Measurements from ENCODE around the gene MPZL2.
A peak's percentile ranks its signal among the peaks of the same experiment; 100 is the strongest.

The MPZL2 gene

DNA sequence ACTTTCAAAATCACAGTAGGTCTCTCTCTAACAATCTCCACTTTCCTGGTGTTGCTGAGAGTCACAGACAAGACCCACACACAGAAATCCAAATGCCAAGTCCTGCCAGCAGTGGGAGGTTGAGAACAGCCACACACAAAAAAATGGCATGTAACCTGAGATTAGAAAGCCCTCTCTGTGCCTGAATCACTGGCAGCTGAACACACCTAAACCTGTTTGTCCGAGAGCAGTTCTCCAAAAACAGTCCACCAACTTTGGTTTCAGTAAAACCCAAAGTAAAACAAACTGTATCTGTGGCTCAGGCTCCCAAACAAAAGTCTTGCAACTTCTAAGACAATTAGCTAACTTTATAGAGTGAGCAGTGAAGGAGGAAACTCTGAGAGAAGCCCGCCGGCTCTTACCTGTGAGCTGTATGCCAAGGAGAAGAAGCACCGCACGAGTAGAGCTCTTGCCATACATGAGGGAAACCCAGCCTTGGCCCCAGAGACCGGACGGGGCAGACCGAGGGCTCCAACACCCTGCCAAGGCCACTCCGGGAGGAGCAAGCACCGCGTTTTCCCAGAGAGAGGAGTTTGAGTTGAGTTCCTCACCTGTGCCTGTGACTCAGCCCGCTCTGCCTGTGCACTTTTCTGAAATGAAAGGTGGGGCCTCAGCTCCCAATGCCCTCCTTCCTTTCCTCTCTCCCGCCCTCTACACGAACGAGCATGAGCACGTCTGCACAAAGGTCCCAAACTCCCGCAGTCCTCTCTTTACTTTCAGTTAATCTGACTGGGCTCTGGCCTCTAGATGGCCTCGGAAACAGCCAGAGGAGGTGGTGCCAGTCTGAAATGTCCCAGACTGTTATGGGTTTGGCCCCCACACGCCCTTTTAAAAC is at the start of gene MPZL2:
Gene MPZL2, minus strand, starts transcription at position 603 of the 874 bp plus-strand sequence. Its CDS starts 144 bp downstream, at position 459.
- Mint-ChIP-seq H3K4me1 (peaks cover 16% of the 10 kb centered on the region), H3K27me3 (ENCODE audit: low read depth) (peaks cover 83% of the 10 kb centered on the region), H3K36me3 (ENCODE audit: low read depth) (no peaks in the 10 kb centered on the region), H3K27ac (peak within 1 kb of the TSS; percentile 76 to 89 (median 85)), H3K9me3 (no peaks in the 10 kb centered on the region), H3K4me3 (peak within 1 kb of the TSS; percentile 70 to 83 (median 74))
- TF ChIP-seq, protein P1, sequence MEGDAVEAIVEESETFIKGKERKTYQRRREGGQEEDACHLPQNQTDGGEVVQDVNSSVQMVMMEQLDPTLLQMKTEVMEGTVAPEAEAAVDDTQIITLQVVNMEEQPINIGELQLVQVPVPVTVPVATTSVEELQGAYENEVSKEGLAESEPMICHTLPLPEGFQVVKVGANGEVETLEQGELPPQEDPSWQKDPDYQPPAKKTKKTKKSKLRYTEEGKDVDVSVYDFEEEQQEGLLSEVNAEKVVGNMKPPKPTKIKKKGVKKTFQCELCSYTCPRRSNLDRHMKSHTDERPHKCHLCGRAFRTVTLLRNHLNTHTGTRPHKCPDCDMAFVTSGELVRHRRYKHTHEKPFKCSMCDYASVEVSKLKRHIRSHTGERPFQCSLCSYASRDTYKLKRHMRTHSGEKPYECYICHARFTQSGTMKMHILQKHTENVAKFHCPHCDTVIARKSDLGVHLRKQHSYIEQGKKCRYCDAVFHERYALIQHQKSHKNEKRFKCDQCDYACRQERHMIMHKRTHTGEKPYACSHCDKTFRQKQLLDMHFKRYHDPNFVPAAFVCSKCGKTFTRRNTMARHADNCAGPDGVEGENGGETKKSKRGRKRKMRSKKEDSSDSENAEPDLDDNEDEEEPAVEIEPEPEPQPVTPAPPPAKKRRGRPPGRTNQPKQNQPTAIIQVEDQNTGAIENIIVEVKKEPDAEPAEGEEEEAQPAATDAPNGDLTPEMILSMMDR (IDR thresholded peaks at IDR 0.05; ENCODE audit: unreplicated experiment in 3 of 3) = no peak

DNA sequence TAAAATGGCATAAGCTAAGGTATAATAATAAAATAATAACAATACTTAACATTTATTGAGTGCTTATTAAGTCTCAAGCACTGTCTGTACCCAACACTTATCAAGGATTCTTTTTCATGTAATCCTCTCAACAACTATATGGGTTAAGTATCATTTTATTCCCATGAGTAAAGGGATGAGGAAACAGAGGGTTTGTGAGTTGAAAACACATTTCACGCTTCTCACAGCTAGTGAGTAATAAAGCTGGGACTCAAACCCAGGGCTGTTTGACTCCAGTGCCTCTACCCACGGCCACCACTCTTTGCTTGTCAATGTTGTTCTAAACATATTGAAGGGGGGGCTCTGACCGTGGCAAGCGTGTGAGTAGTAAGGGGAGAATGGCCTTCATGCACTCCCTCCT is 49.1 kb upstream of the MPZL2 start:
- Mint-ChIP-seq H3K36me3 (ENCODE audit: low read depth) (no peaks in the 10 kb centered on the region), H3K27me3 (ENCODE audit: low read depth) (peaks cover 14% of the 10 kb centered on the region), H3K4me3 (no peak overlapping the region), H3K9me3 (no peaks in the 10 kb centered on the region), H3K27ac (no peak overlapping the region), H3K4me1 (peaks cover 27% of the 10 kb centered on the region)
- TF ChIP-seq, protein P1 (IDR thresholded peaks at IDR 0.05; ENCODE audit: unreplicated experiment in 3 of 3) = no peak

GRCh38 chr11:118312328-118312727 is 48.2 kb upstream of the MPZL2 start:
- H3K4me3 Mint-ChIP-seq = no peak overlapping the region
- TF ChIP-seq, protein P1 (IDR thresholded peaks at IDR 0.05; ENCODE audit: unreplicated experiment in 3 of 3) = no peak
- no peak overlapping the region for H3K27ac Mint-ChIP-seq
- peaks cover 14% of the 10 kb centered on the region for H3K27me3 Mint-ChIP-seq (ENCODE audit: low read depth)
- H3K36me3 Mint-ChIP-seq (ENCODE audit: low read depth) = no peaks in the 10 kb centered on the region
- peaks cover 27% of the 10 kb centered on the region for H3K4me1 Mint-ChIP-seq
- H3K9me3 Mint-ChIP-seq = no peaks in the 10 kb centered on the region

DNA sequence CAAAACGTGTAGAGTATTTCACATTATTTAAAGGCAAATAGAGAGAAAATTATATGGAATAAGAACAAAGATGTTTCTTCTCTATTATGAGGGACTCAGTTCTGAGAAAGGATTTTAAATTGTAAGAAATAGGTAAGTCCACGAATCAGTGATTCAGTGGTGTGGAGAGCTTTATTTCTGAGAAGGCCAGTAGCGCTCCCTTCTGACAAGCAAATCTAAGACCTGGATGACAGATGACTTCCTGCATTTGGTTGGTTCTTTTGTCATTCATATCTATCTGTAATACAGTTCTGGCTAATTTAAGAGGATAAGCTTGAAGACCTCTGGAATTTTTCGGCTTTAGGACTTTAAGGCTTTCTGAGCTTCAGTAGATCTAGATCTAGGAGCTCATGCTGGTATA is 47.4 kb upstream of the MPZL2 start:
- Mint-ChIP-seq H3K27me3 (ENCODE audit: low read depth) (peaks cover 14% of the 10 kb centered on the region), H3K27ac (no peak overlapping the region), H3K36me3 (ENCODE audit: low read depth) (no peaks in the 10 kb centered on the region), H3K9me3 (no peaks in the 10 kb centered on the region), H3K4me1 (peaks cover 21% of the 10 kb centered on the region), H3K4me3 (no peak overlapping the region)
- TF ChIP-seq, protein P1 (IDR thresholded peaks at IDR 0.05; ENCODE audit: unreplicated experiment in 3 of 3) = no peak

- H3K4me3 Mint-ChIP-seq = no peak overlapping the region
- H3K27me3 Mint-ChIP-seq (ENCODE audit: low read depth) = peaks cover 17% of the 10 kb centered on the region
- peaks cover 15% of the 10 kb centered on the region for H3K4me1 Mint-ChIP-seq
- H3K36me3 Mint-ChIP-seq (ENCODE audit: low read depth) = no peaks in the 10 kb centered on the region
- H3K9me3 Mint-ChIP-seq = no peaks in the 10 kb centered on the region
- TF ChIP-seq, protein P1 (IDR thresholded peaks at IDR 0.05; ENCODE audit: unreplicated experiment in 3 of 3) = no peak
- no peak overlapping the region for H3K27ac Mint-ChIP-seq
These were observed 46.8 kb upstream of the MPZL2 start for GRCh38 chr11:118310781-118311485.

All from nephron (organoid).